ENCODE results near the gene HOXA4. TPM values are rescaled to one million over a fixed set of nuclear protein-coding genes. Genes with fewer than 3 reads are reported as not detected.

The HOXA4 gene
- polyA plus RNA-seq, 3 donors: 0.48 TPM; not detected in 2

- H3K9me3 Mint-ChIP-seq: peaks cover 0 to 68% (median 28%) of the 10 kb centered on the region in 7 donors
- H2AFZ ChIP-seq (ENCODE audit: insufficient read depth, low read depth, low read length, poor library complexity, severe bottlenecking): no peak overlapping the region
- peaks cover 53 to 59% of the 10 kb centered on the region in 2 donors for H3K4me1 ChIP-seq (ENCODE audit: control insufficient read depth in 1 of 2, insufficient read depth in 2 of 2, low read length in 2 of 2)
- peaks cover 4 to 67% of the 10 kb centered on the region in 2 donors for H3K9me3 ChIP-seq (replicated peaks in 1 of 2; ENCODE audit: control insufficient read depth in 1 of 2, insufficient read depth in 1 of 2, low read length in 2 of 2)
- H3K79me2 ChIP-seq (ENCODE audit: insufficient read depth, low read length): no peaks in the 10 kb centered on the region
- H3K27me3 ChIP-seq (ENCODE audit: control insufficient read depth in 2 of 2, insufficient read depth in 2 of 2, low read length in 2 of 2): peaks cover 94 to 100% of the 10 kb centered on the region in 2 donors
- no peaks in the 10 kb centered on the region for H3K36me3 ChIP-seq (replicated peaks in 1 of 2; ENCODE audit: control insufficient read depth in 1 of 2, insufficient read depth in 2 of 2, low read length in 2 of 2)
- TF ChIP-seq, protein P1, sequence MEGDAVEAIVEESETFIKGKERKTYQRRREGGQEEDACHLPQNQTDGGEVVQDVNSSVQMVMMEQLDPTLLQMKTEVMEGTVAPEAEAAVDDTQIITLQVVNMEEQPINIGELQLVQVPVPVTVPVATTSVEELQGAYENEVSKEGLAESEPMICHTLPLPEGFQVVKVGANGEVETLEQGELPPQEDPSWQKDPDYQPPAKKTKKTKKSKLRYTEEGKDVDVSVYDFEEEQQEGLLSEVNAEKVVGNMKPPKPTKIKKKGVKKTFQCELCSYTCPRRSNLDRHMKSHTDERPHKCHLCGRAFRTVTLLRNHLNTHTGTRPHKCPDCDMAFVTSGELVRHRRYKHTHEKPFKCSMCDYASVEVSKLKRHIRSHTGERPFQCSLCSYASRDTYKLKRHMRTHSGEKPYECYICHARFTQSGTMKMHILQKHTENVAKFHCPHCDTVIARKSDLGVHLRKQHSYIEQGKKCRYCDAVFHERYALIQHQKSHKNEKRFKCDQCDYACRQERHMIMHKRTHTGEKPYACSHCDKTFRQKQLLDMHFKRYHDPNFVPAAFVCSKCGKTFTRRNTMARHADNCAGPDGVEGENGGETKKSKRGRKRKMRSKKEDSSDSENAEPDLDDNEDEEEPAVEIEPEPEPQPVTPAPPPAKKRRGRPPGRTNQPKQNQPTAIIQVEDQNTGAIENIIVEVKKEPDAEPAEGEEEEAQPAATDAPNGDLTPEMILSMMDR (IDR thresholded peaks at IDR 0.05): no peak
- peaks cover 93 to 100% (median 100%) of the 10 kb centered on the region in 3 donors for H3K27me3 Mint-ChIP-seq (ENCODE audit: low read depth in 3 of 3)
- H3K27ac ChIP-seq (ENCODE audit: low read depth in 1 of 2, low read length in 2 of 2): no peak overlapping the region
- no peak overlapping the region for H3K4me3 ChIP-seq (replicated peaks in 1 of 3; ENCODE audit: low read depth in 2 of 3, low read length in 3 of 3)
- peaks cover 12 to 28% of the 10 kb centered on the region in 2 donors for H3K36me3 Mint-ChIP-seq
- H3K4me3 Mint-ChIP-seq: peak overlapping the region in 1 of 2 donors; percentile 93
- intact Hi-C loops (cut with micrococcal nuclease): loop anchor here (2.0 to 5.0 kb wide), 3 partner anchors 15 to 1291 kb away; partner anchors contain the start of gene HOXA11 (in 2 of the 2)
- H3K4me2 ChIP-seq (replicated peaks; ENCODE audit: extremely low read depth, low read length, poor library complexity, severe bottlenecking): no peak overlapping the region
- H3K27ac Mint-ChIP-seq: no peak overlapping the region
- WGBS (ENCODE audit: insufficient coverage): 73% methylated on average over 2 of the region's 3 CpGs
- H3K4me1 Mint-ChIP-seq: peaks cover 65% of the 10 kb centered on the region
- DNase-seq: no peak
- no peaks in the 10 kb centered on the region for H4K20me1 ChIP-seq (ENCODE audit: insufficient read depth, low read length)
- H3K9ac ChIP-seq (ENCODE audit: insufficient read depth, low read length, poor library complexity, severe bottlenecking): no peak overlapping the region
These were observed 23.0 kb upstream of the HOXA4 start for GRCh38 chr7:27153526-27153925.

DNA sequence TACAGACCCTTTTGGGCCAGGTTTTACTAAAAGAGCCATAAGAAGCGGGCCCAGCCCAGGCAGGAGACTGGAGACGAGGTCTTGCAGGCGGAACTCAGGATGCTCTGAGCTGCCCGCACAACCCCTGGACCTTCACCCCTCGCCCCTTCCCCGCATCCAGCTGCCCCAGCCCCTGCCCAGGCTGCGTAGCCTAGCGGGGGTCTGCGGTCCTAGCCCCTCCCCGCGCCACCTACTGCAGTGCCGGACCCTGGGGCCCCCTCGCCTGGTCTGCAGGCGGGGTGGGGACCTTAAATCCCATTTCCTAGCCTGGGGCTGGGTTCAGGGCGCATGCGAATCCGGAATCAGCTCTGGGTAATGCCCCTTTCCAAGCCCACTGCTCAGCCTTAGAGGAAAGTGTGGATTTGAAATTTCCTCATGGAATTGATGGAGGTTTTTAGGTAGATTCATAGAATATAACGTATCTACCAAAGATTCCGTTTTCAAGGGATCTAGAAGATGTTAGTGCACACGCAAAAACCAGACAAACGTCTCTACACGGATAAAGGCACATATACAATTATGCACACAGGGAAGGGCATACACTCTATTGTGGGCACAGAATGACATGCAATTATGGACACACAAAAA is 22.4 kb upstream of the HOXA4 start:
- intact Hi-C loops (cut with micrococcal nuclease): loop anchor here (2.0 to 5.0 kb wide), 3 partner anchors 16 to 1291 kb away; partner anchors contain the start of gene HOXA11 (in 2 of the 2)
- Histone ChIP-seq H2AFZ (ENCODE audit: insufficient read depth, low read depth, low read length, poor library complexity, severe bottlenecking) (peak overlapping the region; percentile 67), H3K9ac (ENCODE audit: insufficient read depth, low read length, poor library complexity, severe bottlenecking) (no peak overlapping the region), H3K79me2 (ENCODE audit: insufficient read depth, low read length) (no peaks in the 10 kb centered on the region), H3K4me1 (ENCODE audit: control insufficient read depth in 1 of 2, insufficient read depth in 2 of 2, low read length in 2 of 2) (peaks cover 57 to 61% of the 10 kb centered on the region in 2 donors), H3K36me3 (replicated peaks in 1 of 2; ENCODE audit: control insufficient read depth in 1 of 2, insufficient read depth in 2 of 2, low read length in 2 of 2) (no peaks in the 10 kb centered on the region), H3K27me3 (ENCODE audit: control insufficient read depth in 2 of 2, insufficient read depth in 2 of 2, low read length in 2 of 2) (peaks cover 94 to 100% of the 10 kb centered on the region in 2 donors), H3K9me3 (replicated peaks in 1 of 2; ENCODE audit: control insufficient read depth in 1 of 2, insufficient read depth in 1 of 2, low read length in 2 of 2) (peaks cover 4 to 67% of the 10 kb centered on the region in 2 donors), H3K4me2 (replicated peaks; ENCODE audit: extremely low read depth, low read length, poor library complexity, severe bottlenecking) (peak overlapping the region; percentile 52), H3K4me3 (replicated peaks in 1 of 3; ENCODE audit: low read depth in 2 of 3, low read length in 3 of 3) (peak overlapping the region in 1 of 3 experiments; percentile 58), H4K20me1 (ENCODE audit: insufficient read depth, low read length) (no peaks in the 10 kb centered on the region), H3K27ac (ENCODE audit: low read depth in 1 of 2, low read length in 2 of 2) (no peak overlapping the region)
- WGBS (ENCODE audit: insufficient coverage): 18% methylated on average over 16 of the region's 22 CpGs
- Mint-ChIP-seq H3K4me1 (peaks cover 65% of the 10 kb centered on the region), H3K27me3 (ENCODE audit: low read depth in 3 of 3) (peaks cover 93 to 100% (median 100%) of the 10 kb centered on the region in 3 donors), H3K36me3 (peaks cover 12 to 30% of the 10 kb centered on the region in 2 donors), H3K9me3 (peaks cover 0 to 65% (median 31%) of the 10 kb centered on the region in 7 donors), H3K4me3 (peak overlapping the region; percentile 52 to 94), H3K27ac (no peak overlapping the region)
- TF ChIP-seq, protein P1 (IDR thresholded peaks at IDR 0.05): no peak
- DNase-seq: no peak
